ENCODE measurements around the gene FGF4.
"Not testable (repeated sequence)": the region's sequence is repeated elsewhere in the genome, so short reads cannot be mapped to it uniquely, and the experiment has no call there.

The FGF4 gene

GRCh38 chr11:69773626-69774353, 1.4 kb downstream of the FGF4 start:
- TF ChIP-seq GATA1 (IDR thresholded peaks at IDR 0.05; ENCODE audit: low read depth, low read length): no peak
- TF ChIP-seq POLR2A (IDR thresholded peaks at IDR 0.05; ENCODE audit: low read length): no peak
- DNase-seq: no peak

- DNase-seq: no peak
- no peak for TF ChIP-seq POLR2A (IDR thresholded peaks at IDR 0.05; ENCODE audit: low read length)
- no peak for TF ChIP-seq GATA1 (IDR thresholded peaks at IDR 0.05; ENCODE audit: low read depth, low read length)
These were observed 3.7 kb downstream of the FGF4 start for GRCh38 chr11:69771466-69771865.

GRCh38 chr11:69770540-69770939, 4.6 kb downstream of the FGF4 start:
- DNase-seq: no peak
- TF ChIP-seq GATA1 (IDR thresholded peaks at IDR 0.05; ENCODE audit: low read depth, low read length) (no peak), POLR2A (IDR thresholded peaks at IDR 0.05; ENCODE audit: low read length) (no peak)

GRCh38 chr11:69765498-69765995, 9.6 kb downstream of the FGF4 start:
- no peak for TF ChIP-seq POLR2A (IDR thresholded peaks at IDR 0.05; ENCODE audit: low read length)
- no peak for DNase-seq

GRCh38 chr11:69764918-69765317, 10.2 kb downstream of the FGF4 start:
- not testable (repeated sequence) for DNase-seq

GRCh38 chr11:69760319-69760718, 14.8 kb downstream of the FGF4 start:
- TF ChIP-seq GATA1 (IDR thresholded peaks at IDR 0.05; ENCODE audit: low read depth, low read length): no peak
- TF ChIP-seq POLR2A (IDR thresholded peaks at IDR 0.05; ENCODE audit: low read length): no peak
- DNase-seq: no peak

- TF ChIP-seq GATA1 (IDR thresholded peaks at IDR 0.05; ENCODE audit: low read depth, low read length) (no peak), POLR2A (IDR thresholded peaks at IDR 0.05; ENCODE audit: low read length) (no peak)
- no peak for DNase-seq
These were observed 22.3 kb downstream of the FGF4 start for GRCh38 chr11:69752890-69753289.

GRCh38 chr11:69750875-69751597, 24.1 kb downstream of the FGF4 start:
- DNase-seq: no peak
- TF ChIP-seq POLR2A (IDR thresholded peaks at IDR 0.05; ENCODE audit: low read length): no peak
- TF ChIP-seq GATA1 (IDR thresholded peaks at IDR 0.05; ENCODE audit: low read depth, low read length): no peak

- no peak for TF ChIP-seq POLR2A (IDR thresholded peaks at IDR 0.05; ENCODE audit: low read length)
- no peak for TF ChIP-seq GATA1 (IDR thresholded peaks at IDR 0.05; ENCODE audit: low read depth, low read length)
- DNase-seq: no peak
These were observed 24.9 kb downstream of the FGF4 start for GRCh38 chr11:69750108-69750850.

- no peak for TF ChIP-seq POLR2A (IDR thresholded peaks at IDR 0.05; ENCODE audit: low read length)
- TF ChIP-seq GATA1 (IDR thresholded peaks at IDR 0.05; ENCODE audit: low read depth, low read length): no peak
- no peak for DNase-seq
These were observed 26.5 kb downstream of the FGF4 start for GRCh38 chr11:69748637-69749036.

GRCh38 chr11:69746752-69747742, 28.1 kb downstream of the FGF4 start:
- no peak for DNase-seq

GRCh38 chr11:69746140-69746539, 29.0 kb downstream of the FGF4 start:
- TF ChIP-seq GATA1 (IDR thresholded peaks at IDR 0.05; ENCODE audit: low read depth, low read length) (no peak), POLR2A (IDR thresholded peaks at IDR 0.05; ENCODE audit: low read length) (no peak)
- no peak for DNase-seq

More at GRCh38 chr11:69746752-69747742, 28.1 kb downstream of the FGF4 start:
- TF ChIP-seq POLR2A (IDR thresholded peaks at IDR 0.05; ENCODE audit: low read length) (no peak), GATA1 (IDR thresholded peaks at IDR 0.05; ENCODE audit: low read depth, low read length) (no peak)

GRCh38 chr11:69745201-69745600, 29.9 kb downstream of the FGF4 start:
- TF ChIP-seq POLR2A (IDR thresholded peaks at IDR 0.05; ENCODE audit: low read length): no peak
- no peak for TF ChIP-seq GATA1 (IDR thresholded peaks at IDR 0.05; ENCODE audit: low read depth, low read length)
- no peak for DNase-seq

All from erythroblast (primary cell).